GM18870 (cell line): Measurements from ENCODE around the gene OSBP2.

Source experiments
- ATAC-seq: cut with Tn5 transposase; IDR thresholded peaks from one replicate; pipeline ENCODE4 v1.9.1; 2021; ENCODE audit warnings: moderate library complexity; ENCODE audit not compliant: unreplicated experiment

OSBP2 gene

DNA sequence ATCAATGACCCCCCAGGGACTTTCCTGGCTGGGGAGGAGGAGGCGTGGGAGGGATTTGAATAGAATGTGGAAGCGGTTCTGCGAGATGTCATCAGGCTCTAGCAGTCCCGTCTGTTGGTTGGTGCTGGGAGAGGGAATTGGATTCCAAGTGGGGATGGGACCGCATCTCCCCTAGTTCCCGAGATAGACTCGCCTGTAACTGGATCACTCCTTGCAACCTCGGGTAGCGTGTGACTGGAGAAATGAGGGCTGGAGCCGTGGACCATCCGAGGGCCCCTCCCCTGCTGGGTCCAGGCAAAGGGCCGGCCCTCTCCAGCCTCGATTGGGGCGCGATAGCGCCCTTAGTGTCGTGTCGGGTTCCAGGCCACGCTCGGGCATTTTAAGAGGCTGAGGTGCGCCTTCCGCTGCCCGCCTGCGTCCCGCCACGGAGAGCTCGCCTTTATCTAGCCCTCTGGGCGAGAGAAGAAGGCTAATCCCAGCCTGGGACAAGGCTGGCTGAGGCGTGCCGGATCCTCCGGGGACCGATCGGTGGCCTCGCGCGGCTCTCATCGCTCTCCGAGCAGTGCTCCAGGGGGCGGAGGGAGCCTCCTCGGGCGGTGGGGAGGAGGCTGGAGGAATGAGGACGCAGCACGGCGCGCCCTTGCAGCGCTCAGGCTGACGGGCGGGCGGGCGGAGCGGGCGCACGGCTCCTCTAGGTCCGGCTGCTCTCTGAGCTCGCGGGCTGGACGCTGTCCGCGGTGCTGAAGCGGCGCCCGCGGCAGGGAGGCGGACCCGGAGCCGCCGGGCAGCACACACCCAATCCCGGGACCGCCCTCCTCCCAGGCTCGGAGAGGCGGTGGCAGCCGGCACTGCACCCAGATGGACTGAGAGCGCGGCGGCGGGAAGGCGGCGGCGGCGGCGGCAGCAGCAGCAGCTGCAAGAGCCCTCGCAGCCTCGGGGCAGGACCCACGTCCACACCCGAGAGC is 107.8 kb downstream of the OSBP2 start:
- ATAC-seq: no peak

DNA sequence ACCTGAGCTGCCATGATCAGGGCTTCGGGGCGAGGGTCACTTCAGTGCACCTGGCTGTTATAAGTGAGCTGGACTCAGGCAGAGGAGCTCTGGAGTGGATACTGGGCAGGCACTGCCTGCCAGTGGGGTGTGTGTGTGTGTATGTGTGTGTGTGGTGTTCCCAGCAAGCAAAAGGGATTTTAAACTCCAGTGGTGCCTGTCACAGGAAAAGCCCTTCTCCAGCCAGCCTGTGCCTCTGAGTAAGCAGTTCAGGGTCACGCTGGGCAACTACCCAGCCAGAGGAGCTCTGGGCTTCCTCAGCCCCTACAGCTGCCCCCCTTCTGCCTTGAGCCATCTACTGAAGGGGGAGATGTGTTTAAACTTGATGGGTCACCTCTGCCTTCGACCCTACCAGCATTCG is 109.0 kb downstream of the OSBP2 start:
- no peak for ATAC-seq

DNA sequence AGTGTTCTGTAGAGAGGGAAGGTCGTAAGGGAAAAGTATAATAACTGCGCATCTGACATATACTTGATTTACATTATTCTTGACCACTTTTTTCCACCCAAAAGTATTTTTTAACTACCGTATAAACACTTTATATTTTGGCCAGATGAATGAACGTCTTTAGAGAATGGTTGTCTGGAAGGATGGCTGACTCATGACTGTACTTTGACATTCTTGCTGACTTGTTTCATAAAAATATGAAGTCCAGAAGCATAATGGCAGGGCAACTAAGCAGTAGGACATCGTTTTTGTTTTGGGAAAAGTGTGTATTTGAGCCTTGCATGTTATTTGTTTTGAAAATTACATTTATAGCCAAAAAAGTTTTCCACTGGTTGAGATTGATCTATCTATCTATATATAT is 110.0 kb downstream of the OSBP2 start:
- ATAC-seq: no peak

DNA sequence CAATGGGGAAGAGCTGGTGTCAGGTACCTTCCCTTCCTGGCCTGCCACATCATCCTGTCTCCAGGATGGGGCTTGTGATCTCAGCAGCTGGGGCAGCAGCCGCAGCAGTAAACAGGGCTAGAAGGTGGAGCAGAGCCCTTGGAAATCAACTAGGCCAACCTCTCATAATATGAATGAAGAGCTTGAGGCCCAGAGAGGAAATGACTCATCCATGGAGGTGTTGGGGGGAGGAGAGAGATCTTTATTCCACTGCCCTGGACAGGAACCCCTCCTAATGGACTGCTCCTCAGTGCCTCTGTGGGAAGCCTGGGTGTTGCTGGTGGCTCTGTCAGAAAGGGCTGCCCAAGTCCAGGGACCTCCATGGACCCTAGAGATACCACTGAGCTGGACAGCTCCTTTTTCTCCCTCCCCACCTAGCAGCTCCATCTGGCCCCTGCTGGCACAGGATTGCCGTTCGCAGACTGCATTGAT is 111.8 kb downstream of the OSBP2 start:
- ATAC-seq: no peak

DNA sequence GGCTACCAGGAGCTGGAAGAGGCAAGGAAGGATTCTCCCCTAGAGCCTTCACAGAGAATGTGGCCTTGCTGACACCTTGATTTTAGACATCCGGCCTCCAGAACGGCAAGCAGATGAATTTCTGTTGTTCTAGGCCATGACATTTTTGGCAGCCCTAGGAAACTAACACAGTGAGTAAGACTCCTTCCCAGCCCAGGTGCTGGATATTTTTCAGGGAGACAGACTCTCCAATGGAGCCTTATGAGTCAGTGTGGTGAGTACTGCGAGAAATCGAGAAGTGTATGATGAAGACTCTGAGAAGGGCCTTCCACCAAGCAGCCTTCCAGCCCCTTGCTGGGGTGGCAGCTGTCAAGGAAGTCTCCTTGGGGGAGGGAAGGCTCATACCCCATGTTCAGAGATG is 114.4 kb downstream of the OSBP2 start:
- ATAC-seq: no peak

DNA sequence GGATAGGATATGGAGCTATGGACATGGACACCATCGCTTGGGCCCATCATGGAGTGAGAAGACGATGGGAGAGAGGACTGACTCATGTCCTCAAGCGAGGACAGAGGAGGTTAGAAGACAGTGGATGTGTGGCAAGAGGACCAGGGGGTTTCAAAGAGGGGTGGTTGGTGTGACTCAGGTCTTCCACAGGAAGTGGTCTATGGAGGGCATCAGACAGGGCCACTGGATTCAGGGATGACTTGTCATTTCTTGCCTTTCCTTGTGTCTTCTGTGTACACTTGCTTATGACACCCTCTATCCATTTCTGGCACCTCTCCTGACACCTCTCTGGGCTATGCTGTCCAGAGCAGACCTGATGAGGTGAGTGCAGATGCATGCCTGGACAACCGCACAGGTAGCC is 115.4 kb downstream of the OSBP2 start:
- no peak for ATAC-seq

DNA sequence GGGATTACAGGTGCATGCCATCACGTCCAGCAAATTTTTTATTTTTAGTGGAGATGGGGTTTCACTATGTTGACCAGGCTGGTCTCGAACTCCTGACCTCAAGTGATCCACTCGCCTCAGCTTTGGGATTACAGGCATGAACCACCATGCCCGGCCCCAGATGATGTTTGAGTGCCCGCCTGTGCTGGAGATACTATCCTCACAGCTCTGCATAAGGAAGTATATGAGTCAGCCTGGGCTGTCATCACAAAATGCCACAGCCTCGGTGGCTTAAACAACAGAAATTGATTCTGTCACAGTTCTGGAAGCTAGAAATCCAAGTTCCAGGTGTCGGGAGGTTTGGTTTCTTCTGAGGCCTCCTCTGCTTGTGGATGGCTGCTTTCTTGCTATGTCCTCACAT is 119.3 kb downstream of the OSBP2 start:
- no peak for ATAC-seq

DNA sequence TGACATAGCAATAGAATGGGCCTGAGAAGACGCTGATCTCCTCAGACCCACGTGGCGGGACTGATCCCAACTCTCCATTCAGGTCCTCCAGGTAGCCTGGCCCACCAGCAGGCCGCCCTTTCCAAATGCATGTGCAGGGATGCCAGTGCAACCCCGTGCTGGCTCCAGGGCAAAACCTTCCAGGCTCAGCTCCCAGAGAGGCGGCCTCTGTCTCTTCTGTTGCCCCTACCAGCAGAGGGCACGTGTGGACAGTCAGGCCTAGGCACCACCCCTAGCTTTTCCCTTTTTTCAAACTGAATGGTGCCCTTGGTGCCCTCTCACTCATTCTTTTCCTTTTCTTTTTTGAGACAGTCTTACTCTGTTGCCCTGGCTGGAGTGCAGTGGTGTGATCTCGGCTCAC is 121.7 kb downstream of the OSBP2 start:
- no peak for ATAC-seq

DNA sequence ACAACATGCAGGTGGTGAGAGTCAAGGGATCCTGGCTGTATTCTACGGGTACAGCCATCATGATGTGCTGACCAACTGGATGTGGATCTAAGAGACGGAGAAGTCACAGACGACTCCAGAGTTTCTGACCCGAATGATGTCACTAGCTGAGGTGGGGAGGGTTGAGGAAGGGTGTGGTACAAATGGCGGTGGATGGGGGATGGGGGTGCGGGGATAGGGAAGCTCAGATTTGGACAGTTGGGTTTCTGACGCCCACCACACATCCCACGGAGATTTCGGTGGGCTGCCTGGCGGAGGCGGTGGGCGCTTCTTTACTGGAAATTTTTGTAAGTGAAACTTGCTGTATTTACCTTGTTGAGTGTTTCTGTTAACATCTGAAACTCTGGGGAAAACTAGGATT is 126.7 kb downstream of the OSBP2 start:
- no peak for ATAC-seq

DNA sequence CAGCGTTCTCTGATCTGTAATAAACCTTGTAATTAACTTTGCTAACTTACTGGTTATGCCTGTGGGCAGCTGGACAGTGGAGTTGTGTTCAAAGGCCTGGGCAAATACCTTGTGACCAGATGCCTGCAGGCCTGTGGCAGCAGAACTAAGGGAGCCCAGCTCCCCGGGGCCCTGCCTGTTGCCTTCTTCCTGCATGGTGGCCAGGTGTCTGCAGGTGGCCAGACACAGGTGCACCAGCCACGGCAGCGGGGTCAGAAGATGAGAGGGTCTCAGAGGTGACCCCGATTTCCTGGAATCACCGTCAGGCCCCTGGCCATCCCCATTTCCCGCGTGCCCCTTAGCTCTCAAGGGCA is 127.2 kb downstream of the OSBP2 start:
- no peak for ATAC-seq

DNA sequence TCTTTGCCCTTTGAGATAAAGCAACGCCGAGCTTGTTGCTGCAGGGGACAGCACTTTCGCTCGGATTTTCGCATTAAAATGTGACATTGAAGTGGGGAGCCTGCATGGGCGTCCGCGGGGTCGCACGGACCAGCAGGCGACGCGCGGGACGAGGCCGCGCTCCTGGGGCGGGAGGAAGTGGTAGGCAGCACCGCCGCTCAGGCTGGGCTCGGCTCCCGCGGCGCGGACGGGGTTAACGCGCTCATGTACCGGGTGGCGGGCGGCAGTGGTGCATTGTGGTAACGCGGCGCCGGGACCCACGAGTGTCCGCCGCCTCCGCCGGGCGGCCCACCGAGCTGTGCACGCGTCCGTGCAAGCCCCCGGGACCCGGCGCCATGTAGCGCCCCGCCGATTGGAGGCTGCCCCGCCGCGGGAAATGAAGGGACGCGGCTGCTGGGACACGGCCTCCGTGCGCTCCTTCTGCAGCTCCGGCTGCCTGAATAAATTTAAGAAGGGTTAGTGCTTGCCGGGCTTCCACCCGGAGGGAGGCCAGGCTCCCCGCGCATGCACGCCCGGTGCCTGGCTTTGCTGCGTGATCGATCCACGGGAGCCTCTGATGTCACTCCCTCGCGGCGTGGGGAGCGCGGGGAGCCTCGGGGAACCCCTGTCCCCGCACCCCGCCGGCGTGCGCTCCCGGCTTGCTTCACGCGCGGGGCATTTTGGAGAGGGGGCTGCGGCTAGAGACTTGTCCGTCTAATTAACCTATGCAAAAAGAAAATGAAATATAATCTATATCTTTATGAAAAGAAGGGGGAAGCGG is 127.7 kb downstream of the OSBP2 start:
- no peak for ATAC-seq

DNA sequence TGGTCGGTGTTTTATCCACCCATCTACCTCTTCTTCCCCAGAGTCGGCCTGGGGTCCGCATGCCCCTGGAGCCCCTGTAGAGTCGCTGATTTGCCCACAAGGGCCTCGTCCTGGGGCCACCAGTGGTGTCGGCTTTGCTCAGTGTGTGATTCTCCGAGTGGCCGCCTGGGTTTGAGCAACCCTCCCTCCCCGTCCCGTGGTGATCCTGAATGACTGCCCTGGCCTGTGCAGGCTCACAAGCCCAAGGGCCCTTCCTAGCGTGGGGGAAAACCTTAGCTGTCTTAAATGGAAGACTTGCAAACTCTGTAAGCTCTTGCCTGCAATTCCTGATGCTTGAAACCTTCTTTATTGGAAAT is 128.3 kb downstream of the OSBP2 start:
- ATAC-seq: no peak

DNA sequence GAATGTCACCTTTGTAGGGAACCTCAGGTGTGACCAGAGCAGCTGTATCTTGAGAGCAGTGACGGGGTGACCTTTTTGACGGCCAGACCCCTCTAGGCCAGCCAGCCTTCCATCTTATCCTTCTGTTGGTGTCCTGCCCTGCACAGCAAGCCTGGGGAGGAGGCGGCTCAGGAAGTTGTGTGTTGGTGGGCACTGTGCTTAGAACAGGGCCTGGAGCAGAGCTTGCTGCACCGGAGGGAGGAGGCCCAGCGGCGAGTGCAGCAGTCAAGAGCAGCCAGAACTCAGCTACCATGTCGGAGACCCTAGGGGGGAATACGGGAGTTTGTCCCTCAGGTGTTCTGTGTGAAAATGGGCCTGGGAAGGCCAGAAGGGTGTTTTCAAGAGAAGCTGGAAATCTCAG is 129.4 kb downstream of the OSBP2 start:
- ATAC-seq: no peak

DNA sequence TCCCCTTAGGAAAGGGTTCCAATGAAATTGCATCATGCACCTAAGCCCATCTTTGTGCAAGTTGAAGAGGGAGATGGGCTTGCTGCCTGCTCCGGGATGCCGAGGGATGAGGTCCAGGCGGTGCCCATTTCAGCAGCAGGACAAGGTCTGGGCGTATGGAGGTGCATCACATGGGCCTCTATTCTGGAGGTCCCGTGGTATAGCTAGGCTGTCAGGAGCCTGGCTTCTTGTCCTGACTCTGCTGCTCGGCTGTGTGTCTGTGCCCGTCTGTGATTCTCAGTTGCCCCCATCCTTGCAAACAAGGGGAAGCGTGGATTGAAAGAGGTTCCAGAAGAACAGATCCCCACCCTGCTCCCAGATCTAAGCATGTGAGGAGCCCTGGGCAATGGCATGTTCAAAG is 130.0 kb downstream of the OSBP2 start:
- ATAC-seq: no peak

DNA sequence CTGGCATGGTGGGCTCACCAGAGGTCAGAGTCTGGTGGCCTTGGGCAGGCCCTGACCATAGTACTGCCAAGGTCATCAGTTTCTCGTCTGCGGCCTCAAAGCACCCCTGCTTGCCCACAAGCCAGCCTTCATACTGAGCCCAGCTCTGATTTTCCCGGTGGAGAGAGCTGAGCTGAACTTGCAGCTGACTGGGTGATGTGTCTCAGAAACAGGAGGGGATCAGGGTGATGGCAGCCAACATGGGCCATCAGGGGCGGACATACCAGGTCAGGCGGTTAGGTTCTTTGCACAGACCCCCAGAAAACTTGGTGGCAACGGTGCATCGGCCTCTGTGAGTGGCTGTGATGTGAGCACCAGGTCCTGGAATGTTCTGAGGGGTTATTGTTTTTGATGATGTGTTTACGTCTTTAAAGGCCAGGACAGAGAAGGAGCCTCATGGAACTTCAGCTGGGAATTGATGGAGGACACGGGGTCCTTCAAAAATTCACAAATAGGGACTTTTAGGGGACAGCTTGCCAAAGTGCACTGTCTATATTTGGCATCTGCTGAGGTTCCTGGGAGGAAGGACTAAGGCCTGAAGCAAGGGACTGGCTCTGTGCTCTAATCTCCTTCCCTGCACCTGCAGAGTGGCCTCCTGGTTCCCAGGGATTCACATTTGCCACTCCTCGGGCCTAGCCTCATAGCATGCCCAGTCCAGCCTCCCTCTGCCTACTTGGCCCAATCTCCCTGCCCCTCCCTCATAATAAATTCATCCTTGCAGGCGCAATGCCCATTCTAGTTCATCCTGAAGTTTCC is 131.2 kb downstream of the OSBP2 start:
- no peak for ATAC-seq

DNA sequence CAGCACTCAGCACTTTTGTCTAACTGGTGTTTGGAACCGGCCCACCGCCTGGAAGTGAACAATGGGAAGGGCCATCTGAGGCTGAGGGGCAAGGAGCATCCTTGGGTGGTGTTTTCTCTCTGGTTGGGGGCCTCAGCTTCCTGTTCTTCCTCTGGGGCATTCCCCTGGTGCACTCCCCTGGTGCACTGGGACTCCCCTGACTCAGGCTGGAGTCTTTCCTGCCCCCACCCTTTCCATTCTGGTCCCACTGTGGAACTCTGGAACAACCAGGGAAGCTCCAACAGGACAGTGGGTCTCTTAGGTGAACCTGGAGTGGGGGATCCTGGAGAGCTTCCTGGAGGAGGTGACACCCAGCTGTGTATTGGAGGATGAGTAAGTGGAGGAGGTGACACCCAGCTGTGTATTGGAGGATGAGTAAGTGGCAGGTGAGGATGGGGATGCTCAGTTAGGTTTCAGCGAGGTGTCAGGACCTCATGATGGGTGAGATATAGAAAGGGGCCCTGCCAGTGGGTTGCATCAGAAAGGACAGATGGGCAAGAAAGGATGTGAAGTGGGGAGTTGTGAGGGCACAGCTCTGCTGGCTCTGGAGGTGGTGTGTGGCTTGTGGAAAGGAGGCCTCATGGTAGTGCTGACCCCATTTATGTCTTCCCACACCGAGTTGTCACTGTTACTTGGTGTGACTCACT is 132.1 kb downstream of the OSBP2 start:
- ATAC-seq: no peak

DNA sequence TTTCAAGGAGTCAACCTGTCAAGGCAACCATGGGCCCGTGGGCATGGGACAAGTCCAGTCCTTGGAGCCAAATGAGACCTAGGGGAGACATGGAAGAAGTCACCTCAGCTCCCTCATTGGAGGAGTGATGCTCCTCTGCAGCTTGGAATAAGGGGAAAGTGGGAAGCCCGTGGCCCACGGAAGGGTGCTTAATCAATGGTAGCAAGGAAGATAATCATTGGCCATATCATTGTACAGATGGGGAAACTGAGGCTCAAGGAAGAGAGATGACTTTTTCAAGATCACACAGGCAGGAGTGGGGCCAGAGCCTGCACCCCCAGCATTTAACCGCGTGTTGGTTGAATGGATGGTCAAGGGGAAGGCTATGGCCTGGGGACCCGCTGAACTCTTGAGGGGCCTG is 133.0 kb downstream of the OSBP2 start:
- no peak for ATAC-seq

DNA sequence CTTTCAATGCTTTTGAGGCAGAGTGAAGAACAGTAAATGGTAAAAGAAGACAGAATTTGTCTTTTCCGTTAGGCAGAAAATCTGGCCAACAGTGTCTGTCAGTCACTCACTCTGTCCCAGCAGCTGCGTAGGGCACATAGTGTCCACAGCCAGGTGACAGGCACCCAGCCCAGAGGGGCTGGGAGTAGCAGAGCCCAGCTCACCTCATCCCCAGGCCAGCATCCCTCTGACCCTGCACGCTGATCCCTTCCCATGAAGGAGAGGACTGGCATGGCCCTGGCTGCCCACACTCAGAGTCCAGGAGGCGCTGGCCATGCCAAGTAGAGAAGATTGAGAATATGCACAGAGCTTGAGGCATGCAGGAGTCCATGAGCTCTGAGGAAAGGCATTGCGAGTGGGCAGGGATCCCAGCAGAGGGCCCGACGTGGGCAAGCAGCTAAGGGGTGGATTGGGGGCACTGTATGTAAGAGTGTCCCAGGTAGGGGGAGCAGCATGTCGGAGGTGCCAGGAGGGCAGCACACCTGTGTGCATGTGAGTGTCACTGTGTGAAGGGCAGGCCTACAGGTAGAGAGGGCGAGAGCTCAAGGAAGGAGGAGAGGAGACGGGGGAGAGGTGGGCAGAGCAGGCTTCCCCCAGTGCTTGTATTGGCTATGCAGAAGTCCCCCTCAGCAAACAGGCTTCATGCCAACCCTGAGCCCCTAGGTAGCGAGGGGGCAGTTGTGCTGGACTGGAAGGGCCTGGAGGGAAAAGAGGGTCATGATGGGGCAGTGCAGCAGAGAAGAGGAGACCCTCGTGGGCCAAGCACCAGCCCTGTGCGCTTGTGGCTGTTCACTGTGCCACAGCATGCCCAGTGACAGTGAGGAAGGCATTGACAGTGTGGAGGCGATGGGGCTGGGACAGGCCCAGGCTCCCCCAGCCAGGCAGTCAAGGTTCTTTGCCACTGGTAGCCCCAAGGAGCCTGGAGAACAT is 133.8 kb downstream of the OSBP2 start:
- no peak for ATAC-seq

DNA sequence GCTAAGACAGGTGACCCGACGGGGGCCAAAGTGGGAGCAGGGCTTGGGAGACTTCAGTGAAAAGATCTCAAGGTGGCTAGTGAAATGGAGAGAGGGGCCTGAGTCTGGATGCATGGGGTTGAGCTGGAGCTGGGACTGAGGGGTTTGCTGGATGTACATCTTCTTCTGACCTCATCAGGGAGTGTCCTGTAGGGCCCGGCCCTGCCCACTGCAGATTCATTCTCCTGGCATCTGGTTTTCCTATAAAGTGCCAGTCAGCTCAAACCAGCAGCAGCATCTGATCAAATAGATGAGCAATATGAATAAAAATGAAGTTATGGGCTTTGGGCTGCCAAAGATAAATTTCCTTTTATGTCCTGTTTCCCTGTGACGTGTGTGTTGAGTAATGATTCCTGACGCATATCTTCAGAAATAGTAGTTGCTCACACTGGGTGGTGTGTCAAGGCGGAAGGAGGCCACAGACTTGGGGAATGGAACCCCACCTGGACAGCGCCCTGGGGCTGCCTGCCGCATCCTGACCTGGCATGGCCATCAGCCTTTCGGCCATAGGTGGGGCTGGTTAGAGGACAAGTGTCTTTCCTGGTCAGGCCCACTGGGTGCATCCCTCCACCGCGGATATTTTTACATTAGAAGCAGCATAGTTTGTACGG is 135.4 kb downstream of the OSBP2 start:
- no peak for ATAC-seq
